Effector CD8-positive, alpha-beta T cell (primary cell): ENCODE measurements around the gene SEC63.

Experiments
- DNase-seq: peaks from one replicate; lab custom pipeline; 2025; lab: John Stamatoyannopoulos, UW

The SEC63 gene

DNA sequence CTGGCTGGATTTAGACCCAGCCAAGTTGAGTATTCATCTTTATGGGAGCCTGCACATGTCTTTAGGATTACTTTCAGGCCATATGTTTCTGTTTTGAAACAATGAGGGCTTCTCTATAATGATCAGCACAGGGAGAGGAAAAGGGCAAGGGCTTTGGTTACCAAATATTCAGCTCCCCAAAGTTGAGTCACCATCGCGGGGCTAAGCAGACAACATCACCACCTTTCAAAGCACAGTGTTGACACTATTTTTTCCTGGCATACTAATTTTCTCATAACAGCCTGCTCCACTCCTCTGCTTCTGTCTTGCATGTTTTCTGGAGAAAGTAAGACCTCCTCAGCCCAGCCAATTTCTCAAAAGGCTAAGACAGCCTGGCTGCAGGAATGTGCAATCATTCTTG, 138.8 kb downstream of the SEC63 start:
- no peak for DNase-seq

DNA sequence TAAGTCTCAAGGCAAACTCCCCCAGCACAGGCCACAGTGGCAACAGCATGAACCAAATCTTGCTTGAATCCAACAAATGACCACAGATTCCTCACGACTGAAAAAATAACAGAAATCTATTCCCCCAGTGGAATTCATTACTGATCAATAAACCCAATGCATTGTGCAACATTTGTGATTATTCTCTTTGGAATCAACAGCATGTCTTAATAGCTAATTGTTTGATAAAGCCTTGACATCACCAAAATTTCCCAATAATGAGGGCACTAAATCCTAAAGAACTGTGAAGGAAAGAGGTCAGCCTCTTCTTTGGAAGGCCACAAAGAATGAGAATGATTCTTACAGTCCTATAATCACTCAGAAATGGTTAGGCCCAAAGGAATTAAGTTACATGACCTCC, 139.7 kb downstream of the SEC63 start:
- DNase-seq, result no peak

DNA sequence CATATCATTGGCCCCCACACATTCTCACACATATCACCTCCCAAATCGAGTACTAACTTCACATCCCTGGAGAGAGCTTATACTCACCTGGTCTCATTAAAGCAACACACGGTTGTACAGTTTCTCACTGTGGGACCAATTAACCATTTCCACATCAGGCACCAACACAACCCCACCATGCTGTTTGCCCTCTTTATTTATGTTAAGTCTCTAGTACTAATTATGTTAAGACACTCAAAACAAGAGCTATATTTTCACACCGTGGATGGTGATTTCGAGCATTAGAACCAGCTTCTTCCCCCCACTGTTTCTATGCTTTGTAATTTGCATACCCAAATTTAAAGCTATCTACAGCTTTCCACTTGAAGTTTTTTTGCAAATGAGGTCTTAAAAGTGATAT, 140.2 kb downstream of the SEC63 start:
- no peak for DNase-seq
